ENCODE measurements around the gene RINL. TPM values are rescaled to one million over a fixed set of nuclear protein-coding genes. Genes with fewer than 3 reads are reported as not detected.

Gene RINL
- total RNA-seq, 4 donors from 2014 or later, result 4.6 to 10.4 (median 6.6) TPM

- Histone ChIP-seq H3K9me3 (no peaks in the 10 kb centered on the region), H3K4me1 (peaks cover 0 to 9% (median 3%) of the 10 kb centered on the region in 4 donors), H3K27ac (replicated peaks in 1 of 4) (no peak overlapping the region), H3K27me3 (no peaks in the 10 kb centered on the region), H3K36me3 (peaks cover 33 to 85% (median 74%) of the 10 kb centered on the region in 4 donors), H3K4me3 (no peak overlapping the region)
- TF ChIP-seq CTCF (IDR thresholded peaks at IDR 0.05) (no peak), POLR2A (IDR thresholded peaks at IDR 0.05; ENCODE audit: low read depth) (no peak), EP300 (IDR thresholded peaks at IDR 0.05) (no peak), POLR2AphosphoS5 (IDR thresholded peaks at IDR 0.05) (no peak)
- WGBS, result 91% methylated on average over 13 of the region's 13 CpGs
- DNase-seq (ENCODE audit: extremely low spot score), result no peak
- intact Hi-C loops (cut with DNase I), result no loop called here
Measured at GRCh38 chr19:38819231-38819920, 58.7 kb downstream of the RINL start.

Other genes starting within 250 kb of the RINL start
- 100 to 1,000 TPM; 416 to 816 (median 598) TPM for gene ACTN4, start 230.6 kb downstream of the RINL start, total RNA-seq
- gene CAPN12, start 133.8 kb downstream of the RINL start, total RNA-seq, result 1 to 10 TPM in 3 of 4 donors, under 1 TPM in 1; 0.83 to 2.1 (median 1.6) TPM
- not detected for gene LGALS7, start 104.8 kb downstream of the RINL start, total RNA-seq
- not detected for gene LGALS7B, start 89.1 kb downstream of the RINL start, total RNA-seq
- 1 to 10 TPM in 1 of 4 donors, under 1 TPM in 2, not detected in 1; 0.42 to 2.9 (median 0.50) TPM for gene LGALS4, start 65.3 kb downstream of the RINL start, total RNA-seq
- 100 to 1,000 TPM; 117 to 188 (median 155) TPM for gene ECH1, start 46.5 kb downstream of the RINL start, total RNA-seq
- 100 to 1,000 TPM; 126 to 202 (median 180) TPM for gene HNRNPL, start 28.3 kb downstream of the RINL start, total RNA-seq
- 100 to 1,000 TPM in 1 of 4 donors, 10 to 100 TPM in 3; 72.7 to 114 (median 95.0) TPM for gene SIRT2, start 21.3 kb upstream of the RINL start, total RNA-seq
- 10 to 100 TPM; 24.1 to 39.4 (median 35.8) TPM for gene NFKBIB, start 21.7 kb upstream of the RINL start, total RNA-seq
- under 1 TPM in 1 of 4 donors, not detected in 3; 0.50 TPM for gene CCER2, start 33.9 kb upstream of the RINL start, total RNA-seq
- gene SARS2, start 52.5 kb upstream of the RINL start, total RNA-seq, result 10 to 100 TPM in 2 of 4 donors, 1 to 10 TPM in 2; 6.8 to 14.6 (median 9.1) TPM
- gene MRPS12, start 52.7 kb upstream of the RINL start, total RNA-seq, result 10 to 100 TPM; 18.0 to 33.2 (median 27.3) TPM
- 10 to 100 TPM; 24.9 to 47.8 (median 34.8) TPM for gene FBXO17, start 97.5 kb upstream of the RINL start, total RNA-seq
- 10 to 100 TPM in 2 of 4 donors, 1 to 10 TPM in 1, under 1 TPM in 1; 0.83 to 14.1 (median 7.6) TPM for gene FBXO27, start 154.3 kb upstream of the RINL start, total RNA-seq
- gene ACP7, start 206.1 kb upstream of the RINL start, total RNA-seq, result not detected
- gene PAK4, start 247.5 kb upstream of the RINL start, total RNA-seq, result 10 to 100 TPM in 2 of 4 donors, 1 to 10 TPM in 2; 8.3 to 18.4 (median 11.0) TPM

Data from esophagus muscularis mucosa (tissue), 4 donors.